Thyroid gland (tissue), 4 donors: ENCODE measurements around the gene HTR5A. TPM values are rescaled to one million over a fixed set of nuclear protein-coding genes. Genes with fewer than 3 reads are reported as not detected.

Experiments used
- DNase-seq, 2 donors: peaks; one replicate each; pipeline ENCODE4 v3.0.0-alpha.2; 2019
- H3K27ac ChIP-seq, 3 donors: fragments of 200-600 bp; sonication (generic); 1 replicate in 2 of 3; 2 replicates in 1 of 3; pipeline ENCODE4 v1.5.1; 2016 to 2019; ENCODE audit warnings: mild to moderate bottlenecking in 1 of 3, moderate library complexity in 1 of 3
- H3K27me3 ChIP-seq: fragments of 200-600 bp; sonication (generic); one replicate; pipeline ENCODE4 v1.5.1; 2019
- H3K36me3 ChIP-seq, 2 donors: fragments of 200-600 bp; sonication (generic); one replicate each; pipeline ENCODE4 v1.5.1; 2016 to 2019
- H3K4me1 ChIP-seq, 2 donors: fragments of 200-600 bp; sonication (generic); one replicate each; pipeline ENCODE4 v1.5.1; 2017 to 2019
- H3K4me3 ChIP-seq, 3 donors: fragments of 200-600 bp; sonication (generic); replicated peaks in 1 of 3; 1 replicate in 2 of 3; 2 replicates in 1 of 3; pipeline ENCODE4 v1.5.1; 2016; ENCODE audit warnings: mild to moderate bottlenecking in 1 of 3
- H3K9me3 ChIP-seq: fragments of 200-600 bp; sonication (generic); one replicate; pipeline ENCODE4 v1.5.1; 2017
- CTCF ChIP-seq, 6 experiments: fragments of 200-600 bp in 3 of 6; fragments of 450-650 bp in 3 of 6; sonication (generic) in 3 of 6; IDR thresholded peaks; one replicate each; pipeline ENCODE4 v1.5.1; 2016 to 2019; ENCODE audit warnings: antibody characterized with exemption in 6 of 6, mild to moderate bottlenecking in 2 of 6, inconsistent platforms in 1 of 6, moderate library complexity in 1 of 6
- POLR2A ChIP-seq, 2 donors: fragments of 450-650 bp; IDR thresholded peaks; one replicate each; pipeline ENCODE4 v1.6.1; 2017; ENCODE audit warnings: antibody characterized with exemption in 2 of 2, mild to moderate bottlenecking in 2 of 2, moderate library complexity in 1 of 2
- WGBS, 2 donors: methylation state at CpG; one replicate each; pipeline ENCODE4 v1.1.5; 2017; 5-methylcytosine and 5-hydroxymethylcytosine counted together
- intact Hi-C: fragments of 100-400 bp; cut with DNase I; formaldehyde crosslinking; loops from one replicate; pipeline ENCODE4 v1.15.1; 2023
- total RNA-seq, 4 donors: library from RNA; depleted of rRNA; stranded (reverse); fragments of >200 nt; gene quantifications; one replicate each; pipeline ENCODE4 v1.2.3, GENCODE V29; 2016

Gene HTR5A
- total RNA-seq, 4 donors from 2014 or later = 0.59 TPM; not detected in 3

- Histone ChIP-seq H3K27ac (no peak overlapping the region), H3K4me1 (no peaks in the 10 kb centered on the region), H3K4me3 (no peak overlapping the region), H3K27me3 (no peaks in the 10 kb centered on the region), H3K9me3 (no peaks in the 10 kb centered on the region), H3K36me3 (no peaks in the 10 kb centered on the region)
- TF ChIP-seq CTCF (IDR thresholded peaks at IDR 0.05) (no peak), POLR2A (IDR thresholded peaks at IDR 0.05) (no peak)
- intact Hi-C loops = no loop called here
- no peak for DNase-seq
- WGBS, 2 donors = 82 to 89% methylated on average over 4 of the region's 4 CpGs
Measured at GRCh38 chr7:155038335-155038734, 31.8 kb upstream of the HTR5A start.

GRCh38 chr7:155043756-155044155 lies 26.4 kb upstream of the HTR5A start:
- DNase-seq = no peak
- H3K27ac ChIP-seq = no peak overlapping the region
- H3K9me3 ChIP-seq = no peaks in the 10 kb centered on the region
- no peak overlapping the region for H3K4me3 ChIP-seq
- no peaks in the 10 kb centered on the region for H3K27me3 ChIP-seq
- 71 to 80% methylated on average over 4 of the region's 4 CpGs for WGBS, 2 donors
- no peaks in the 10 kb centered on the region for H3K4me1 ChIP-seq
- H3K36me3 ChIP-seq = no peaks in the 10 kb centered on the region
- intact Hi-C loops = no loop called here
- TF ChIP-seq CTCF (IDR thresholded peaks at IDR 0.05) = no peak
- TF ChIP-seq POLR2A (IDR thresholded peaks at IDR 0.05) = no peak

GRCh38 chr7:155048006-155048405 lies 22.1 kb upstream of the HTR5A start:
- H3K36me3 ChIP-seq = no peaks in the 10 kb centered on the region
- intact Hi-C loops = no loop called here

GRCh38 chr7:155051355-155051754 lies 18.8 kb upstream of the HTR5A start:
- Histone ChIP-seq H3K4me1 (no peaks in the 10 kb centered on the region), H3K36me3 (no peaks in the 10 kb centered on the region), H3K4me3 (no peak overlapping the region), H3K27ac (no peak overlapping the region), H3K27me3 (no peaks in the 10 kb centered on the region), H3K9me3 (no peaks in the 10 kb centered on the region)
- no peak for TF ChIP-seq CTCF (IDR thresholded peaks at IDR 0.05)
- TF ChIP-seq POLR2A (IDR thresholded peaks at IDR 0.05) = no peak
- 87 to 94% methylated on average over 4 of the region's 4 CpGs for WGBS, 2 donors
- no peak for DNase-seq
- intact Hi-C loops = no loop called here

More at GRCh38 chr7:155048006-155048405, 22.1 kb upstream of the HTR5A start:
- Histone ChIP-seq H3K4me3 (no peak overlapping the region), H3K27ac (no peak overlapping the region), H3K9me3 (no peaks in the 10 kb centered on the region), H3K27me3 (no peaks in the 10 kb centered on the region), H3K4me1 (no peaks in the 10 kb centered on the region)
- no peak for DNase-seq
- TF ChIP-seq POLR2A (IDR thresholded peaks at IDR 0.05) (no peak), CTCF (IDR thresholded peaks at IDR 0.05) (no peak)
- WGBS, 2 donors = 67 to 75% methylated on average over 4 of the region's 4 CpGs

- no peak for DNase-seq
- Histone ChIP-seq H3K9me3 (no peaks in the 10 kb centered on the region), H3K4me3 (no peak overlapping the region), H3K27me3 (no peaks in the 10 kb centered on the region), H3K27ac (no peak overlapping the region), H3K4me1 (no peaks in the 10 kb centered on the region), H3K36me3 (no peaks in the 10 kb centered on the region)
- 67 to 70% methylated on average over 12 of the region's 12 CpGs for WGBS, 2 donors
- intact Hi-C loops = no loop called here
- TF ChIP-seq CTCF (IDR thresholded peaks at IDR 0.05) (no peak), POLR2A (IDR thresholded peaks at IDR 0.05) (no peak)
Measured at GRCh38 chr7:155053002-155053401, 17.1 kb upstream of the HTR5A start.
